ENCODE measurements around the gene ILF3.
A peak's percentile ranks its signal among the peaks of the same experiment; 100 is the strongest.

ILF3 gene

DNA sequence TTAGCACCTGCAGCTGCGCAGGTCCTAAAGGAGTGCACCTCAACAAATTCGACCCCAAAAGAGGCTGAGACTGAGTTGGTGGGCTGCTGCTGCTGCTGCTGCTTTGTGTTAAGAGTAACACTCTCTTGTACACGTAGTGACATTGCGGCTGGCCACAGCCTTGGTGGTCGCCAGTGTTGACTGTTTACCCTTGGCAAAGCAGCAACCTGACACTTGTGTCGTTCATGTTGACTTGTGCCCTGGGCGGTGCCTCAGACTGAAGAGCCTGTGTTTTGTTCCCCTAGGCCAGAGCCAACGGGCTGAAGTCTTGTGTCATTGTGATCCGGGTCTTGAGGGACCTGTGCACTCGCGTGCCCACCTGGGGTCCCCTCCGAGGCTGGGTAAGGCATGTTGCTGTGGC is 24.7 kb downstream of the ILF3 start:
- no peak for DNase-seq

DNA sequence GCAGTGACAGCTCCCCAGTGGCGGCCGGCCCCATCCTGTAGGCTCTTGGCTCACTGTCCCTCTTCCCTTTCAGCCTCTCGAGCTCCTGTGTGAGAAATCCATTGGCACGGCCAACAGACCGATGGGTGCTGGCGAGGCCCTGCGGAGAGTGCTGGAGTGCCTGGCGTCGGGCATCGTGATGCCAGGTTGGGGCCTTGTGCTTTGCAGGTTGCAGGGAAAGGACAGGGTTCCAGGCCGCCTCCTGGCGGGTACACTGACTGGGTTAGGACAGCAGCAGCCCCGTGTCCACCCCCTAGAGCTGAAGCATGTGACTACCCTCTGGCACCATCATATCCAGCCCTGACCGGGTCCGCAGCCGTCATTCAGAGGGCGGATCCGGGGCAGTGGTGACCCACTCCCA is 25.6 kb downstream of the ILF3 start:
- no peak for DNase-seq

DNA sequence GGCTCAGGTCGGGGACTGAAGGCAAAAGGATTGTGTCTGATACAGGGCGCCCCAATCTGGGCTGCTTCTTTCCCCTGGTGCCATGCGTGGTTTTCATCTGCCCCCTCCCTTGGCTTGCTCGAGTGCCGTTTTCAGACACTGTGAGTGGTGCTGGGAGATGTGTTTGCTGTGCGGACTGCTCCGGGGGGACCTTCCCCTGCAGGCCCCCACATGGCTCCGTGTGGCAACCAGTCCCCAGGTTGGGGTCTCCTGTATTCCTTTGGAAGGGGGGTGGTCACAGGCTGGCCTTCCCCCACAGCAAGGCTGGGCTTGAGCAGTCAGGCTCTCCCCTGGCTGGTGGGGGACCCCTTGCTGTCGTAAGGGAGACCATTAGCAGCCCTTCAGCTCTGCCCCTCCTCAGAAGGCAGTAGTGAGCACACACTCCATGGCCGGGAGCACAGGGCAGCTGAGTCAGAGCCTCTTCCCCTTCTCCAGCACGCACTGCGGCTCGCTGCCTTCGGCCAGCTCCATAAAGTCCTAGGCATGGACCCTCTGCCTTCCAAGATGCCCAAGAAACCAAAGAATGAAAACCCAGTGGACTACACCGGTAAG is 26.5 kb downstream of the ILF3 start:
- no peak for DNase-seq

DNA sequence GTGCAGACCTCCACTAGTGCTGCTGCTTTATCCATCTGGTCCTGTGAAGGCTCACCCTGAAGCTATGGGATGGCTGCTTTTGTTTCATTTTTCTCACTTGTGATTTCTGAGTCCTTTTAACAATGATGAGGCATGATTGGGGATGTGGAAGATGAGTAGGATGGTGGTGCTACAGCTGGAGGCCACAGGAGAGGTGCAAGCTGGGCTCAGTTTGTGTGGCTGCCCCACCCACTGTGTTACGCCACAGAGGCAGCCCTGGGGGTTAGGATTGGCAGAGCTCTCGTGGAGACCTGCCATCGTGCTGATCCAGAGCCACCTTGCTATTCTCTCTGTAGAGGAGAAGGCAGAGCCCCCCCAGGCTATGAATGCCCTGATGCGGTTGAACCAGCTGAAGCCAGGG is 27.5 kb downstream of the ILF3 start:
- no peak for DNase-seq

DNA sequence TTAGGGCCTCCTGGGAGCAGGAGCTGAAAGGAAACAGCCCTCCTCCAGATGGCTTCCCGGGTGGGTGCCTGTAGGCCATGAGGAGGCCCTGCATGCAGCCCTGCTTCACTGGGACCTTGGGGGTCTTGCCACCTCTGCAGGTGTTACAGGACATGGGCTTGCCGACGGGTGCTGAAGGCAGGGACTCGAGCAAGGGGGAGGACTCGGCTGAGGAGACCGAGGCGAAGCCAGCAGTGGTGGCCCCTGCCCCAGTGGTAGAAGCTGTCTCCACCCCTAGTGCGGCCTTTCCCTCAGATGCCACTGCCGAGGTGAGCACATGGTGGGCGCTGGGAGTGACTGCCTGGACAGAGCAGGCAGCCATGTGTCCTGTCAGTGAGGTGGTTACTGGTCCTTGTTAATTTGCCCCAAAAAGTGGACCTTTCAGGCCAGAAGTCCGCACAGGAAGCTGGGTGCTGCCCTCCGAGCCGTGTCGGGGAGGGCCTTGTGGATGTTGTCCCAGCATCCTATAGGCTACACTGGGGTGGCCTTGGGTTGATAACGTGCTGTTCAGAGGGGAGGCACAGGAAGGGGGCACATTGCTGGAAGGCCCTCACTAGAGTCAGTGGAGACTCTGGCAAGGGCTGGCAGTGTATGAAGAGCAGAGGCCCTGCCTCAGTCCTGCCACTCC is 28.4 kb downstream of the ILF3 start:
- no peak for DNase-seq

DNA sequence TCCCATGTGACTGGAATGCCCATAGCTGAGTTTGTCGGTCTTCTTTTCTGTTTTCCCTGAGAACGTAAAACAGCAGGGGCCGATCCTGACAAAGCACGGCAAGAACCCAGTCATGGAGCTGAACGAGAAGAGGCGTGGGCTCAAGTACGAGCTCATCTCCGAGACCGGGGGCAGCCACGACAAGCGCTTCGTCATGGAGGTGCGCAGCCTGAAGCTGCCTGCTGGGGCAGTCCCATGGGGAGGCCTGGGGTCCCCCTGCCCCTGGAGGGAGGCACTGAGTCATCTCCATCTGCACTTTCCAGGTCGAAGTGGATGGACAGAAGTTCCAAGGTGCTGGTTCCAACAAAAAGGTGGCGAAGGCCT is 28.9 kb downstream of the ILF3 start:
- no peak for DNase-seq

DNA sequence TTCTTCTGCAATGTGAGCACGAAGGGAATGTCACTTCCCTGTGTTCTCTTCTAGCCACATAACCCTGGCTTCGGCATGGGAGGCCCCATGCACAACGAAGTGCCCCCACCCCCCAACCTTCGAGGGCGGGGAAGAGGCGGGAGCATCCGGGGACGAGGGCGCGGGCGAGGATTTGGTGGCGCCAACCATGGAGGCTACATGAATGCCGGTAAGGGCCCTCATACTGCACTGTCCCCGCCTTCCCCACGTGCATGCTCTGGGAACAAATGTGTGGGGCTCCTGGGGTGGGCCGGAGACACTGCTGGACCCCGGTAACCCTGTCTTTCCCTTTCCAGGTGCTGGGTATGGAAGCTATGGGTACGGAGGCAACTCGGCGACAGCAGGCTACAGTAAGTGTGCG is 29.4 kb downstream of the ILF3 start:
- no peak for DNase-seq

DNA sequence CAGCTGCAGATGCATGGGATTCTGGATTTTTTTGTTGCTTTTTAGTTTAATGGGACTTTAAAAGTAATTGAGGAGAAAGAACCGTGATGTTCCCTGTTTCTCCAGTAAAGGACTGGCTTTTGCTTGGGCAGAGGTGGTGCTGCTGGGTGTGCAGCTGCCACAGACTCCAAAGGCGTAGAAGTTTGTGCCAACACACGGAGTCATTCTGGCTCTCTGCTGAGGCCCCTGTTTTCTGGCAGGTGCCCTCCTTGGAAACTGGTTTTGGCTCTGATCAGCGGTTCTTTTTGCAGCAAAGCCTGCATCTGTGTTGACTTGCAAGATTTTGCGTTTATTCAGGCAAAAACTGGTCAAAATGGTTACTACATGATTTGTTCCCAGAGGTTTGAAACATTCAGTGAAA is 31.1 kb downstream of the ILF3 start:
- DNase-seq = no peak

DNA sequence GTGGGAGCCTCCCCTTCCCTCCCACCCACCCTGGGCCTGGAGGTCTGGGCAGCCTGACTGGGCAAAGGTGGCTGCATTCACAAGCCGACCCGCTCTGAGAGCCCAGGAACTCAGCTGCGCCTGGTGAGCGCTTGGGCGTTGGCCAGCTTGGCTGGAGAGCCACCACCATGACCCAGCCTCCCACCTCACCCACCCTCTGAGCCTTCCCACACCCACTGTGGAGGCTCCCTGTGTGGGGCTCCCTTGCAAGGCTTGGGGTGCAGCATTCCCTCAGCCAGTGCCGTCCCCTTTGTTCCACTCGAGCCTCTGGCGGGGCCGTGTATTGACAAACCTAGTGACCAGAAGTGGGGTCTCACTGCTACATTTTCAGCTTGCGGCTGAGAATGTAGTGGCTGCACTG is 32.0 kb downstream of the ILF3 start:
- DNase-seq = no peak

DNA sequence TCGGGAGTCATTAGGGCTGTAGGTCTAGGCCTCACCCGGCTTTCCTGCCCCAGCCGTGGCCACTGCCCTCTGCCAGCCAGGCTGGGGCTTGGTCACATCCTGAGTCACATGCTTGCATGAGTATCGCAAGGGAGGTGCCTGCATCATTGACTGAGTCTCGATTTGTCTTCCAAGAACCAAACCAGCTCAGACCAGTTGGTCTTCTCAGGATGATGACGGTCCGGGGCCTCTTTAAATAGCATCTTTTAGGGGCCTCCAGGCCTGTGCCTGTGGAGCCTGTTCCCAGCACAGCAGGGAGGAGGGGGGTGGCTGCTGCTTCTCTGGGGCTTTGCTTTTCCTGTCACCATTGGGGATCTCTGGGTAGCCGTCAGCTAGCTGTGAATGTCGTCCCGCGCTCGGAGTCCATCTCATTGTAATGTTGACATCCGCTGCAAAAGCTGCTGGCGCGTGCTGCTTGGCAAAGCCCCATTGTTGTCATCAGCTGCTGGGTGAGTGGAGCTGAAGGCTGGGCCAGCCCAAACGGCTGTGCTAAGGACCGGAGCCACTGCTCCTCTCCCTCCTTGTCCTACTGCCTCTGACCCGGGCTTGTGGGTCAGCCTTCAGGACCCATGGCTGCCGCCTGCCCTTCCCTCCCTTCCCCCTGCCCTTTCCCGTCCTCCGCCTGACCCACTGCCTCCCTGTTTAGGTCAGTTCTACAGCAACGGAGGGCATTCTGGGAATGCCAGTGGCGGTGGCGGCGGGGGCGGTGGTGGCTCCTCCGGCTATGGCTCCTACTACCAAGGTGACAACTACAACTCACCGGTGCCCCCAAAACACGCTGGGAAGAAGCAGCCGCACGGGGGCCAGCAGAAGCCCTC is 32.7 kb downstream of the ILF3 start:
- DNase-seq = no peak

DNA sequence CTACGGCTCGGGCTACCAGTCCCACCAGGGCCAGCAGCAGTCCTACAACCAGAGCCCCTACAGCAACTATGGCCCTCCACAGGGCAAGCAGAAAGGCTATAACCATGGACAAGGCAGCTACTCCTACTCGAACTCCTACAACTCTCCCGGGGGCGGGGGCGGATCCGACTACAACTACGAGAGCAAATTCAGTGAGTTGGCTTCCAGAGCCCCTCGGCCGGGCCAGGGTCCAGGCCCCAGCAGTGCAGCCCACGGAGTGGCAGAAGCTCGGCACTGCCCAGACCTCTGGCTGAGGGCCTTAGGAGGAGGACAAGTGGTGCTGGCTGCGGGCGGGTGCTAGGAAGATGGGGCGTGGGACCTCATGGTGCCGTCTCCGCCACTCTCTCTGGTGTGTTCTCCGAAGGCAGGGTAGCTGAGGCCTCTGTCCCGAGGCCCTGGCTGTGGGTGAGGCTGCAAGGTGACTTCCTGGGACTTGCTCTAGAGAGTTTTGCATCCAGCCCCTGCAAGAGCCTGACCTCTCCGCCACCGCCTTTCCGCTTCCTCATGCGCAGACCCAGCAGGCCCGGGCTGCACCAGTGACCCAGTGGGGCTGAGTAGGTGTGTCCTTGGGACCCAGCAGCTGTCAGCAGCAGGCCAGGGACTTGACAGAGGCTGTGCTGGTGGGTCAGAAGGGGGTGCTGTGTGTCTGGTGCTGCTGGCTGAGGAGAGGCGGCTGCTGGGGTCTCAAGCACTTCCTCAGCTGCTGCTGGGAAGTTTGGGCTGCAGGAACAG is 33.6 kb downstream of the ILF3 start:
- no peak for DNase-seq

DNA sequence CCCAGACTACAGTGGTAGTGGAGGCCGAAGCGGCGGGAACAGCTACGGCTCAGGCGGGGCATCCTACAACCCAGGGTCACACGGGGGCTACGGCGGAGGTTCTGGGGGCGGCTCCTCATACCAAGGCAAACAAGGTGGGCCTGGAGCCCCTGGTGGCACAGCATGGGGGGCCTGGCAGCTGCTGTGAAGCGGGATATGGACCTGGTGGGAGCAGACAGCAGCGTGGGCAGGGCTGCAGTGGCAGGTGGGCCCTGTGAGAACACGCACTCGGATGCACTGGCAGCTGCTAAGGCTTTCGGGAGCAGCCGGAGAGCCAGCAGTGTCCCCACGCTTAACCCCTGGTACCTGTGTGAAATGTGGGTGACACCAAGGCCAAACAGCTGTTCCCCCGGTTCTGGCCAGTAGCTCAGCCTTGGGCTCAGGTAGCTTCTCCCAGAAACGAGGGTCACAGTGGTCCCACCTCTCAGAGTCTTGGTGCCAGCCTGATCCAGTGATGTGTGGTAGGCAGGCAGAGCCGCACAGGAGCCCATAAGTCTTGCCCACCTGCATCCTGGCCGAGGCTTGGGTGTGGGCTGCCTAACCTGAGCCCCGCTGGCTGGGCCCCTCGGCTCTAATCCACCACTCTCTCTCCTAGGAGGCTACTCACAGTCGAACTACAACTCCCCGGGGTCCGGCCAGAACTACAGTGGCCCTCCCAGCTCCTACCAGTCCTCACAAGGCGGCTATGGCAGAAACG is 34.6 kb downstream of the ILF3 start:
- DNase-seq = no peak

DNA sequence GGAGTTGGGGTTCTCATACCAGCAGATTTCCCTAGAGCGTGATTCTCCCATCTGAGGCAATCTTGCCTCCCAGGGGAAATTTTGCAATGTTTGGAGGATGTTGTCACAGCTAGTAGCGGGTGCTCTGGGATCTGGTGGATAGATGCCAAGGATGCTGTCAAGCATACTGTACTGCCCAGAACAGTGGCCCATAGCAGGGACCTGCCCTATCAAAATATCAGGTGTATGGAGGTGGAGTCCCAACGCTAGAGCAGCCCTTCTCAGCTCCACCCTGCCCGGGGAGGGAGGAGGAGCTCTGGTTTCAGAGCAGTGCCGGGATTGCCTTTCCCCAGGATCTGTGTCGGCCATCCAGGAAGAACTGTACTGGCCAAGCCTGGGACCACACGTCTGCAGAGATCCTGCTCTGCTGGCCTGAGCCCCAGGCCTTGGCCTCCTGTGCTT is 36.2 kb downstream of the ILF3 start:
- DNase-seq = peak; percentile 6

DNA sequence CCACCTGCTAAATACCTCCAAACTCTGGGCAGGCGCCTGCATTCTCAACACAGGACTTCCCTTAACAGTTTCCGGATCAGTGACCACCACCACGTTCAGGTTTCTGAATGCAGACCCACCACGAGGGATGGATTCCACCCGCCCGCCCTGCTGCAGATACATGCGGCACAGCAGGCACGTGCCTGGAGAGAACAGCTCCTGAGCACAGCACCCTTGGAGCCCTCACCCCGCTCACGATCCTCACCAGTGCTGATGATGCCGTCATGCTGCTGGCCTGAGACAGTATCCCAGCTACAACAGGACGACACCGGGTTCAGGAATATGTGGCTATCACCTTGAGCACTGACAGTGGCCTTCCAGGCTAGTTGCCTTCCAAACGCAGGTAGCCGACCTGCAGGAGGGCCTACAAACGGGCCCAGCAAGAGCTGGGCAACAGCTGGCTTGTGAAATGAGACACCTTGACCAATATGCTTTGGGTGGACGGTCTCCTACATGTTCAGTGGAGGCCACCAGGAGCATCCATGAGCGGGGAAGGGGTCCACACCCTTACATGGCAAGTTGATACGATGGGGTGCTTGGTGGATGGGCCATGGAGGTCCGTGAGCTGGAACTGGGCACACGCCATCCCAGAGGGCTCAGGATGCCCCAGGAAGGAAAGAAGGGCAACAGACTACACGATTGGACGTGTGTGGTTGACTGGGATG is 37.2 kb downstream of the ILF3 start:
- DNase-seq = no peak

DNA sequence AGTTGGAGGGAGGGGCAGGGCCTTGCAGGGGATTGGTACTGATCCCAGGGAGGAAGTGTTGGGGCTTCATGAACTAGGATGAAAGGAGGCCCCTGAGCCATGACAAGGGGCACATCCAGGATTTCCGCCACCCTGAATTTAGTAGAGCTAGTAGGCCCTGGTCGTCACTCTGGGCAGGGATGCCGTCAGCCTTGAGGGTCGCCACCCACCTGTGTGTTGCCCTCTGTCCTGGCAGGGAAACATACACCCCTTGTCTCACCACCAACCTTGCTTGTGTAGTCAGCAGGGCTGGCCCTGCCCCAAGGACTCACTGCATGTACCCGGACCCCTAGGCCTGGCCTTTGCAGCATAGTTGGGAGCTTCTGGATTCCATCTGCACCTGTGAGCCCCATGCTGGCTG is 37.7 kb downstream of the ILF3 start:
- no peak for DNase-seq

DNA sequence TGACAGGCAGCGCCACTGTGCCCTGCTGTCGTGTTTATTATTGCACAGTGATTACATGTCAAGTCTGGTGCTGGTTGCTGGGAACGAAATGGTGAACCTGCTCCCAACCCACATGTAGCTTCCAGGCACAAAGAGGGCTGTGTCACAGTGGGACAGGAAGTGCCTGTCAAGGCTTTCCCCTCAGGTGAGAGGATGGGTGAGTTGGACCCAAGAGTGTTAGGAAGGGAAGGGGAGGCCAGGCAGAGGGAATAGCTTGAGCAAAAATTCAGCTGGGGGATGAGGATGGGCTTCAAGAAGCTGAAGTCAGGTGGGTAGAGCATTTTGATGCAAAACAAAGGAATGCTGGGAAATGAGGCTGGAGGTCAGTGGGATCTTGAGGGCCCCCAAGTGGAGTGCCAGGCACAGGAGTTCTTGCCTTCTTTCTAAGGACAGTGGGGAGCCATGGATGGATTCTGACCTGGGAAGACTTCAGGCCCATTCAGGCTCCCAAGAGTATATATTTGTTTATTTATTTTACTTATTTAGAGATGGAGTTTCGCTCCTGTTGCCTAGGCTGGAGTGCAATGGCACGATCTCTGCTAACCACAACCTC is 38.6 kb downstream of the ILF3 start:
- DNase-seq = no peak

DNA sequence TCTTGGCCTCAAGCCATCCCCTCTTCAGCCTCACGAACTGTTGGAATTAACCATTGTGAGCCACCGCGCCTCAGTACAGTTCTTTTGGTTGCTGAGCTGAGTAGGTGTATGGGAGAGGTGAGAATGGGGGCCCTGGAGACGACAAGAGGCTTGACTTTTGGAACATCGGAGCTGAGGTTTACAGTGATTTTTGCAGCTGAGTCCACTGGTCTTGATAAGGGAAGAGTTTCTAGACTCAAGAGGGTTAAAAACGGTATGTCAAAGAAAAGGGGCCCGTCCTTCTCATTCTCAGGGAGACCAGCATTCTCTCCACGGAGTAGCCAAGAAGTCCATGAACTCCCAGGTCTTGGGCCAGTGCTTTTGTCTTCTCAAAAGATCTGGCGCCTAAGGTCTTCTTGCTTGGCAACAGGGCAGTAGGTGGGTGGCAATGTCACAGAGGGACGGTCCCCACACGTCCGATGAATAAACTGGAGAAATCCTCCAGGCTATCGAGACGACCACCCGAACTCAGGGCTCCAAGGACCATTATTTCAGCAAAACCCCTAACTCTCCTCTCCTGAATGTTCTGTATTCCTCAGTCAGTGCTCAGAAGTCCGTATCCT is 40.7 kb downstream of the ILF3 start:
- no peak for DNase-seq

DNA sequence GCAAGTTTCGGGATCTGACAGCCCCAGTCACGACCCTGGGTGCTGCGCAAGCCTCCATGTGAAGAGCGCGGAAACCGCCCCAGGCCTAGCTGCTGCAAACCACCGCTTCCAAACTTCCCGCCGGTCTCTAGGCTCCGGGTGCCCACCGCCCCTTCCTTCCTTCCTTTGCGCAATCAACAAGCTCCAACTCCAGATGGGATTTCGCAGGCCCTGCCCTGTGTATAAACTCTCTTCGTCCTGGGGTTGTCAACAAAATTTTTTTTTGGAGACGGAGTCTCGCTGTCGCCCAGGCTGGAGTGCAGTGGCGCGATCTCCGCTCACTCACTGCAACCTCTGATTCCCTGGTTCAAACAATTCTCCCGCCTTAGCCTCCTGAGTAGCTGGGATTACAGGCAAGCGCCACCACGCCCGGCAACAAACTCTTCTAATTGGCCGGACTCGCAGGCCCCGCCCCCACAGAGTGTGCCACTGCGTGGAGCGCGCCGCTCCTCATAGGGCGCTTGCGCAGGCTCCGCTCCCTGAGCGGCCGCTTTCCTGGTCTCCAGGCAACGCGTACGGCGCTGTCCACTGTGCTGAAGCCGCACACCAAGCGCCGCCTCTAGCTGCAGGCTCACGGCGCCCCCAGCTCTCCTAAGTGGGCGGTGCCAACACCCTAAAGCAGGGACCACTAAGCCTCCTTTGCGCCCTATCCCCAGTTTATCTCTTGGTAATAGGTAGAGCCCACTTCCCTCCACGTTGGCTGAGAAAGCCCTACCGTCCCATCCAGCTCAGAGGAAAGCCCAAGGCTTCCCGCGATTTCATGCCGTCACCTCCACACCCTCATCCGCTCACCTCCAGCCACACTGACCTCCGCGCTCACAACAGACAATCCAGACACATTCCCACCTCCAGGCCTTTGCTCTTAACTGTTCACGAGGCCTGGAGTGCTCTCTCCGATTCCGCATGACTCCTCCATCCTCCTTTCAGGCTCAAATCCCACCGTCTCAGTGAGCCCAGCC is 41.6 kb downstream of the ILF3 start:
- DNase-seq = peak; percentile 98

DNA sequence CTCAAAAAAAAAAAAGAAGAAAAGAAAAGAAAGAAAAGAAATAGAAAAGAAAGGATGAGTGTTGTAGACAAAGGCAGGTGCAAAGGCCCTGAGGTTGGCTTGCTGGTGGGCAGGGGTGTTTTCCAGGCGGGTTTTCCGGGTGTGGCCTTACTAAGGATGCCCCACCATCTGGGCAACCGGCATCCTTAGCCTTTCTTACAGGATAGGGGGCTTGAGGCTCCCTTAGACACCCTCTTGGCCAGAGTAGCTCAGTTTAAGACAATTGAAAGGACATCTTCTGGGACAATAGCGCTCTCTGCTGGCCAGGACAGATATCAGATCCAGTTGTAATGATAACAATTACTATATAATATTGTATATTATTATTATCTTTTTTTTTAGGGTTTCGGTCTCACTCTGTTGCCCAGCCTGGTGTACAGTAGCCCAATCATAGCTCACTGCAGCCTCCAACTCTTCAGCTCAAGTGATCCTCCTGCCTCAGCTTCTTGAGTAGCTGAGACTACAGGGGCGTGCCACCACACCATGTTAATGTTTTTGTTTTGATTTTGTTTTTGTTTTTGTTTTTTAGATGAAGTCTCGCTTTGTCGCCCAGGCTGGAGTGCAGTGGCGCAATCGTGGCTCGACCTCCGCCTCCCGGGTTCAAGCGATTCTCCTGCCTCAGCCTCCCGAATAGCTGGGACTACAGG is 45.6 kb downstream of the ILF3 start:
- peak; percentile 78 for DNase-seq

Data from suppressor macrophage treated with lipopolysaccharide for 4 hours (primary cell).